Endothelial cell of umbilical vein (primary cell): ENCODE measurements around the gene GTPBP4. TPM values are rescaled to one million over a fixed set of nuclear protein-coding genes. Genes with fewer than 3 reads are reported as not detected.
A peak's percentile ranks its signal among the peaks of the same experiment; 100 is the strongest.

Experiments used
- BruUV-seq: library from RNA; stranded (reverse); fragments of 400-500 nt; replicated peaks from 2 replicates; lab custom pipeline; 2021; lab: Mats Ljungman, UMichigan
- CTCF ChIA-PET: fragments of 300-600, 350-600 bp; sonication (Branson Sonifier 250); formaldehyde crosslinking; loops from one replicate; lab custom pipeline; 2021; ENCODE audit warnings: antibody characterized with exemption, inconsistent platforms; lab: Charles Lee
- POLR2A ChIA-PET: fragments of 300-600, 350-600 bp; sonication (Branson Sonifier 250); formaldehyde crosslinking; loops from one replicate; lab custom pipeline; 2021; ENCODE audit warnings: antibody characterized with exemption, inconsistent platforms; lab: Charles Lee
- DNase-seq: peaks from one replicate; pipeline ENCODE4 v3.0.0-alpha.2; 2011; ENCODE audit warnings: low read depth, low spot score
- FAIRE-seq: peaks from 2 replicates; lab custom pipeline; 2011; peaks lifted over from hg19 to GRCh38; lab: Jason Lieb, UNC
- H2AFZ ChIP-seq: 2 replicates; pipeline ENCODE4 v1.6.0; 2012; ENCODE audit warnings: low read depth, low read length, control low read depth, inconsistent platforms
- H3K27ac ChIP-seq: 2 replicates; pipeline ENCODE4 v1.5.1; 2011; ENCODE audit warnings: low read depth, mild to moderate bottlenecking, control low read depth, low read length, moderate library complexity; ENCODE audit not compliant: insufficient read depth
- H3K27me3 ChIP-seq, 2 experiments: 2 replicates each; pipeline versions ENCODE4 v1.6.0 to v1.6.1; 2011; ENCODE audit warnings: low read length in 2 of 2, mixed read lengths in 1 of 2; ENCODE audit not compliant: control insufficient read depth in 2 of 2, insufficient read depth in 2 of 2
- H3K36me3 ChIP-seq, 2 experiments: 2 replicates in 1 of 2; 3 replicates in 1 of 2; pipeline ENCODE4 v1.5.1; 2011; ENCODE audit warnings: low read length in 2 of 2, mild to moderate bottlenecking in 1 of 2, moderate library complexity in 1 of 2; ENCODE audit not compliant: control insufficient read depth in 2 of 2, insufficient read depth in 2 of 2; ENCODE audit errors: extremely low read depth in 1 of 2
- H3K4me1 ChIP-seq: 3 replicates; pipeline ENCODE4 v1.5.1; 2011; ENCODE audit warnings: mild to moderate bottlenecking, low read length; ENCODE audit not compliant: control insufficient read depth, insufficient read depth; ENCODE audit errors: extremely low read depth
- H3K4me2 ChIP-seq: 2 replicates; pipeline ENCODE4 v1.6.1; 2011; ENCODE audit warnings: low read length, control low read depth, mixed read lengths; ENCODE audit not compliant: insufficient read depth
- H3K4me3 ChIP-seq, 3 experiments: fragments of 200-600 bp in 1 of 3; sonication (generic), shearing (Covaris generic) in 1 of 3; replicated peaks in 1 of 3; 2 replicates each; pipeline ENCODE4 v1.5.1; 2011 to 2016; ENCODE audit warnings: control low read depth in 3 of 3, low read length in 3 of 3, mild to moderate bottlenecking in 2 of 3, inconsistent platforms in 1 of 3, low read depth in 1 of 3, moderate library complexity in 1 of 3; ENCODE audit not compliant: insufficient read depth in 1 of 3
- H3K79me2 ChIP-seq: 2 replicates; pipeline ENCODE4 v1.6.0; 2012; ENCODE audit warnings: low read length, inconsistent platforms; ENCODE audit not compliant: control insufficient read depth, insufficient read depth
- H3K9ac ChIP-seq: replicated peaks from 2 replicates; pipeline ENCODE3; 2011; ENCODE audit warnings: low read length, control low read depth; ENCODE audit not compliant: insufficient read depth; ENCODE audit errors: extremely low read depth
- H3K9me1 ChIP-seq: replicated peaks from 3 replicates; pipeline ENCODE4 v1.6.0; 2011; ENCODE audit warnings: mild to moderate bottlenecking, low read length; ENCODE audit not compliant: control insufficient read depth, insufficient read depth; ENCODE audit errors: extremely low read depth
- H3K9me3 ChIP-seq: replicated peaks from 2 replicates; pipeline ENCODE4 v1.5.1; 2012; ENCODE audit warnings: low read length, inconsistent platforms; ENCODE audit not compliant: control insufficient read depth, insufficient read depth
- H4K20me1 ChIP-seq: replicated peaks from 2 replicates; pipeline ENCODE3; 2011; ENCODE audit warnings: mild to moderate bottlenecking, low read length; ENCODE audit not compliant: control insufficient read depth, insufficient read depth; ENCODE audit errors: extremely low read depth
- CTCF ChIP-seq, 2 donors: IDR thresholded peaks; 1 replicate in 1 of 2; 2 replicates in 1 of 2; pipeline ENCODE4 v1.5.1; 2011; ENCODE audit warnings: low read length in 2 of 2, mild to moderate bottlenecking in 2 of 2, moderate library complexity in 2 of 2, control low read depth in 1 of 2, inconsistent platforms in 1 of 2, low read depth in 1 of 2; ENCODE audit not compliant: insufficient read depth in 1 of 2; ENCODE audit errors: extremely low read depth in 1 of 2
- EZH2 ChIP-seq: IDR thresholded peaks from 2 replicates; pipeline ENCODE4 v1.6.1; 2012; ENCODE audit warnings: borderline replicate concordance, low read depth, mild to moderate bottlenecking, moderate library complexity, low read length, inconsistent platforms; ENCODE audit not compliant: severe bottlenecking
- FOS ChIP-seq: IDR thresholded peaks from 2 replicates; pipeline ENCODE4 v1.6.1; 2011; ENCODE audit warnings: mild to moderate bottlenecking, low read length, moderate library complexity, borderline replicate concordance; ENCODE audit not compliant: insufficient read depth
- GATA2 ChIP-seq: IDR thresholded peaks from 2 replicates; pipeline ENCODE4 v1.7.0; 2011; ENCODE audit warnings: low read depth, mild to moderate bottlenecking, moderate library complexity, mixed read lengths, low read length; ENCODE audit not compliant: insufficient read length, insufficient read depth
- JUN ChIP-seq: IDR thresholded peaks from 2 replicates; pipeline ENCODE4 v1.6.1; 2011; ENCODE audit warnings: borderline replicate concordance, low read depth; ENCODE audit not compliant: insufficient read length, insufficient read depth
- MAX ChIP-seq: IDR thresholded peaks from 2 replicates; pipeline ENCODE4 v1.6.1; 2011; ENCODE audit not compliant: insufficient read depth, insufficient read length
- MYC ChIP-seq: IDR thresholded peaks from one replicate; pipeline ENCODE4 v1.6.1; 2011; ENCODE audit warnings: mild to moderate bottlenecking, low read depth, low read length
- POLR2A ChIP-seq: IDR thresholded peaks from 2 replicates; pipeline ENCODE4 v1.6.1; 2012; ENCODE audit warnings: low read depth, mild to moderate bottlenecking, control low read depth, low read length
- POLR2AphosphoS5 ChIP-seq: IDR thresholded peaks from 2 replicates; pipeline ENCODE4 v1.6.1; 2012; ENCODE audit warnings: low read depth, mild to moderate bottlenecking, control low read depth, low read length, moderate library complexity; ENCODE audit not compliant: insufficient read depth
- dilution Hi-C: fragments of 300-500 bp; cut with MboI; formaldehyde crosslinking; loops from one replicate; pipeline ENCODE4 v1.15.0; 2019; ENCODE audit warnings: low sequenced_read_pairs; ENCODE audit not compliant: extremely low pct_ligation_motif_present
- intact Hi-C: fragments of 100-400 bp; cut with micrococcal nuclease; formaldehyde crosslinking; loops from one replicate; pipeline ENCODE4 v1.10.0; 2022
- polyA plus RNA-seq, 4 experiments: library from polyadenylated mRNA; depleted of rRNA in 3 of 4; stranded (reverse) in 3 of 4; unstranded in 1 of 4; fragments of >200 nt; gene quantifications; 2 replicates each; pipeline versions ENCODE4 v1.2.1 to v1.2.3, GENCODE V29; 2011 to 2012; ENCODE audit warnings: missing spikeins in 1 of 4
- total RNA-seq: library from RNA; stranded (reverse); gene quantifications from 2 replicates; pipeline ENCODE4 v1.2.3, GENCODE V29; 2021

Gene GTPBP4
- total and polyA plus RNA-seq, 2 donors (not counting 3 experiments of a cell fraction or from before 2014, with no cell fraction given), result 12.4 to 69.3 TPM

GRCh38 chr10:944034-944831 lies 44.0 kb upstream of the GTPBP4 start:
- Histone ChIP-seq H3K27me3 (no peaks in the 10 kb centered on the region), H4K20me1 (no peaks in the 10 kb centered on the region), H3K36me3 (no peaks in the 10 kb centered on the region), H3K4me1 (peaks cover 8% of the 10 kb centered on the region), H3K9me1 (no peaks in the 10 kb centered on the region), H3K79me2 (no peaks in the 10 kb centered on the region), H3K4me2 (peak overlapping the region; percentile 88), H2AFZ (peak overlapping the region; percentile 93), H3K9ac (peak overlapping the region; percentile 49), H3K27ac (peak overlapping the region; percentile 63), H3K9me3 (no peaks in the 10 kb centered on the region), H3K4me3 (peak overlapping the region in 1 of 3 experiments; percentile 54)
- dilution Hi-C loops (no loop called here), intact Hi-C loops (loop anchor here (1.0 kb wide), 1 partner anchor 44 kb away; the partner anchor contains the start of gene GTPBP4)
- POLR2A ChIA-PET, result no interaction called here
- CTCF ChIA-PET, result interaction anchor here (1.0 kb wide), 1 partner anchor 13 kb away, joined by 3 read pairs; the partner anchor contains the start of gene LARP4B
- FAIRE-seq, result peak; percentile 93
- no TSS peak for BruUV-seq
- peak; percentile 88 for DNase-seq
- TF ChIP-seq MAX (peak; percentile 31), MYC (peak; percentile 72), JUN (peak; percentile 38), GATA2 (no peak), EZH2 (no peak), POLR2AphosphoS5 (peak; percentile 71), POLR2A (no peak), CTCF (IDR thresholded peaks at IDR 0.05; ENCODE audit: extremely low read depth in 1 of 2, insufficient read depth in 1 of 2, low read depth in 1 of 2, low read length in 2 of 2) (no peak), FOS (peak; percentile 76)
